GM11168 (cell line): ENCODE measurements around the gene SIRPG.
"Not testable (repeated sequence)": the region's sequence is repeated elsewhere in the genome, so short reads cannot be mapped to it uniquely, and the experiment has no call there.

ENCODE experiments used
- in situ Hi-C: fragments of 300-500 bp; cut with MboI; formaldehyde crosslinking; loops from one replicate; pipeline ENCODE4 v1.12.0; 2022; ENCODE audit warnings: low sequenced_read_pairs; ENCODE audit not compliant: unreplicated experiment

Gene SIRPG

GRCh38 chr20:1657556-1658334 is at the start of gene SIRPG:
TSS of gene SIRPG (minus strand) at chr20:1657779. CDS start at chr20:1657714, 65 bp downstream.
- in situ Hi-C loops = no loop called here

GRCh38 chr20:1706887-1707286 is 49.3 kb upstream of the SIRPG start:
- in situ Hi-C loops = not testable (repeated sequence)

GRCh38 chr20:1706079-1706478 is 48.5 kb upstream of the SIRPG start:
- in situ Hi-C loops = no loop called here

- in situ Hi-C loops = no loop called here
Observed at GRCh38 chr20:1702855-1703254, 45.3 kb upstream of the SIRPG start.

GRCh38 chr20:1702328-1702727 is 44.7 kb upstream of the SIRPG start:
- in situ Hi-C loops = no loop called here

- in situ Hi-C loops = no loop called here
Observed at GRCh38 chr20:1700990-1701389, 43.4 kb upstream of the SIRPG start.

- in situ Hi-C loops = no loop called here
Observed at GRCh38 chr20:1697592-1697991, 40.0 kb upstream of the SIRPG start.

GRCh38 chr20:1696521-1697209 is 39.1 kb upstream of the SIRPG start:
- in situ Hi-C loops = no loop called here

GRCh38 chr20:1694672-1695071 is 37.1 kb upstream of the SIRPG start:
- in situ Hi-C loops = no loop called here

GRCh38 chr20:1693427-1693826 is 35.8 kb upstream of the SIRPG start:
- in situ Hi-C loops = no loop called here

- in situ Hi-C loops = no loop called here
Observed at GRCh38 chr20:1689721-1690120, 32.1 kb upstream of the SIRPG start.

- in situ Hi-C loops = no loop called here
Observed at GRCh38 chr20:1688886-1689538, 31.4 kb upstream of the SIRPG start.

- in situ Hi-C loops = no loop called here
Observed at GRCh38 chr20:1687053-1687452, 29.5 kb upstream of the SIRPG start.

GRCh38 chr20:1686151-1686748 is 28.7 kb upstream of the SIRPG start:
- in situ Hi-C loops = no loop called here

- in situ Hi-C loops = no loop called here
Observed at GRCh38 chr20:1685304-1686052, 27.9 kb upstream of the SIRPG start.

GRCh38 chr20:1684872-1685271 is 27.3 kb upstream of the SIRPG start:
- in situ Hi-C loops = no loop called here

GRCh38 chr20:1676650-1677049 is 19.1 kb upstream of the SIRPG start:
- in situ Hi-C loops = no loop called here

- in situ Hi-C loops = no loop called here
Observed at GRCh38 chr20:1674990-1675780, 17.6 kb upstream of the SIRPG start.

GRCh38 chr20:1674361-1674760 is 16.8 kb upstream of the SIRPG start:
- in situ Hi-C loops = no loop called here
